PFSK-1 (cell line): ENCODE measurements around the gene RMDN3.

Experiments used
- FOXP2 ChIP-seq: optimal IDR thresholded peaks from 2 replicates; pipeline ENCODE3; 2011; ENCODE audit warnings: borderline replicate concordance, control low read depth, inconsistent platforms; ENCODE audit not compliant: insufficient read depth; ENCODE audit errors: extremely low read length, extremely low read depth
- POLR2AphosphoS5 ChIP-seq: IDR thresholded peaks from 2 replicates; pipeline ENCODE4 v1.6.1; 2012; ENCODE audit warnings: low read depth, mild to moderate bottlenecking, control low read depth, low read length, moderate library complexity
- REST ChIP-seq, 2 experiments: IDR thresholded peaks; 2 replicates each; pipeline versions ENCODE4 v1.6.1 to v1.8.0; 2011 to 2012; ENCODE audit warnings: low read depth in 2 of 2, low read length in 2 of 2, control low read depth in 1 of 2, inconsistent platforms in 1 of 2, mild to moderate bottlenecking in 1 of 2, moderate library complexity in 1 of 2; ENCODE audit not compliant: insufficient read depth in 1 of 2
- SIN3A ChIP-seq: IDR thresholded peaks from 2 replicates; pipeline ENCODE4 v1.6.1; 2012; ENCODE audit warnings: mild to moderate bottlenecking, low read length, moderate library complexity, borderline replicate concordance; ENCODE audit not compliant: insufficient read depth
- TAF1 ChIP-seq: IDR thresholded peaks from 2 replicates; pipeline ENCODE4 v1.6.1; 2012; ENCODE audit warnings: low read length, control low read depth, borderline replicate concordance; ENCODE audit not compliant: insufficient read depth

RMDN3 gene

GRCh38 chr15:40764629-40765103, 9.6 kb upstream of the RMDN3 start:
- no peak for TF ChIP-seq REST (IDR thresholded peaks at IDR 0.05; ENCODE audit: insufficient read depth in 1 of 2, low read depth in 2 of 2, low read length in 2 of 2)
- no peak for TF ChIP-seq SIN3A
- TF ChIP-seq FOXP2, result no peak
- no peak for TF ChIP-seq TAF1
- no peak for TF ChIP-seq POLR2AphosphoS5

- TF ChIP-seq TAF1, result no peak
Observed at GRCh38 chr15:40763801-40764628, 9.0 kb upstream of the RMDN3 start, which contains the start of gene GCHFR. Gene GCHFR (plus strand): TSS chr15:40764068. CDS start chr15:40764181, 113 bp downstream.

GRCh38 chr15:40762919-40763800, 8.1 kb upstream of the RMDN3 start:
- TF ChIP-seq REST (IDR thresholded peaks at IDR 0.05; ENCODE audit: insufficient read depth in 1 of 2, low read depth in 2 of 2, low read length in 2 of 2) (no peak), TAF1 (no peak), FOXP2 (no peak), SIN3A (no peak), POLR2AphosphoS5 (no peak)

GRCh38 chr15:40759961-40760360, 4.9 kb upstream of the RMDN3 start:
- no peak for TF ChIP-seq TAF1
- no peak for TF ChIP-seq FOXP2
- no peak for TF ChIP-seq POLR2AphosphoS5
- no peak for TF ChIP-seq SIN3A
- no peak for TF ChIP-seq REST (IDR thresholded peaks at IDR 0.05; ENCODE audit: insufficient read depth in 1 of 2, low read depth in 2 of 2, low read length in 2 of 2)

- TF ChIP-seq POLR2AphosphoS5 (no peak), REST (IDR thresholded peaks at IDR 0.05; ENCODE audit: insufficient read depth in 1 of 2, low read depth in 2 of 2, low read length in 2 of 2) (peak in 1 of 2 experiments; percentile 41; a peak in 1 of 4 replicates), SIN3A (no peak)
Observed at GRCh38 chr15:40756938-40757337, 1.9 kb upstream of the RMDN3 start.
